Measurements from ENCODE around the gene ST3GAL6. TPM values are rescaled to one million over a fixed set of nuclear protein-coding genes. Genes with fewer than 3 reads are reported as not detected.

Gene ST3GAL6
- total RNA-seq, 1 donor from 2014 or later = 16.0 TPM

DNA sequence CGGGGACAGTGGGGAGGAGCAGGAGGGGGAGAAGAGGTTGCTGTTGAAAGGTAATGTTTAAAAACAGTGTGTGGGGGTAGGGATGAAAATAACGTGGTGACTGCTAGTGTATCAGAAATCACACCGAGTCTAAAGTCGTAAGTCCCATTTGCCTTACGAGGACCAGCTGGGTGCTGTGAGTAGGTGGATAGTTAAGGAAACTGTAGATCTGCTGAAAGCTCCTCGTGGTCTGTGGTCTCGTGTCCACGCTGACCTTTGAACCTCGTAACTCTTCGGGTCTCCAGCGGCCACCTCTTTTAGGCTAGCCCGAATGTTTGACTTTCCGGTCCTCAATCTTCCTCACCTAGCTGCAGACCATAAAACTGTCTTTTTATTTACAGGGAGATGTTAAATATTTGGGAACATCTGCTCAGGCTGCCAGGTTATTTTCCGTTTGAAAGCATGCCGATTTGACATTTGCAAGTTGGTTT is 29.3 kb upstream of the ST3GAL6 start:
- no peaks in the 10 kb centered on the region for H3K9me3 Mint-ChIP-seq
- DNase-seq (ENCODE audit: low read depth, low spot score) = no peak
- TF ChIP-seq, protein P1, sequence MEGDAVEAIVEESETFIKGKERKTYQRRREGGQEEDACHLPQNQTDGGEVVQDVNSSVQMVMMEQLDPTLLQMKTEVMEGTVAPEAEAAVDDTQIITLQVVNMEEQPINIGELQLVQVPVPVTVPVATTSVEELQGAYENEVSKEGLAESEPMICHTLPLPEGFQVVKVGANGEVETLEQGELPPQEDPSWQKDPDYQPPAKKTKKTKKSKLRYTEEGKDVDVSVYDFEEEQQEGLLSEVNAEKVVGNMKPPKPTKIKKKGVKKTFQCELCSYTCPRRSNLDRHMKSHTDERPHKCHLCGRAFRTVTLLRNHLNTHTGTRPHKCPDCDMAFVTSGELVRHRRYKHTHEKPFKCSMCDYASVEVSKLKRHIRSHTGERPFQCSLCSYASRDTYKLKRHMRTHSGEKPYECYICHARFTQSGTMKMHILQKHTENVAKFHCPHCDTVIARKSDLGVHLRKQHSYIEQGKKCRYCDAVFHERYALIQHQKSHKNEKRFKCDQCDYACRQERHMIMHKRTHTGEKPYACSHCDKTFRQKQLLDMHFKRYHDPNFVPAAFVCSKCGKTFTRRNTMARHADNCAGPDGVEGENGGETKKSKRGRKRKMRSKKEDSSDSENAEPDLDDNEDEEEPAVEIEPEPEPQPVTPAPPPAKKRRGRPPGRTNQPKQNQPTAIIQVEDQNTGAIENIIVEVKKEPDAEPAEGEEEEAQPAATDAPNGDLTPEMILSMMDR (conservative IDR thresholded peaks at IDR 0.05) = no peak
- H3K4me3 Mint-ChIP-seq = peak overlapping the region; percentile 97
- peak overlapping the region; percentile 90 for H3K27ac Mint-ChIP-seq (ENCODE audit: unreplicated experiment)
- H3K27me3 Mint-ChIP-seq (ENCODE audit: low read depth) = peaks cover 4% of the 10 kb centered on the region
- H3K4me1 Mint-ChIP-seq = peaks cover 45% of the 10 kb centered on the region
- peaks cover 7% of the 10 kb centered on the region for H3K36me3 Mint-ChIP-seq (ENCODE audit: low read depth)

DNA sequence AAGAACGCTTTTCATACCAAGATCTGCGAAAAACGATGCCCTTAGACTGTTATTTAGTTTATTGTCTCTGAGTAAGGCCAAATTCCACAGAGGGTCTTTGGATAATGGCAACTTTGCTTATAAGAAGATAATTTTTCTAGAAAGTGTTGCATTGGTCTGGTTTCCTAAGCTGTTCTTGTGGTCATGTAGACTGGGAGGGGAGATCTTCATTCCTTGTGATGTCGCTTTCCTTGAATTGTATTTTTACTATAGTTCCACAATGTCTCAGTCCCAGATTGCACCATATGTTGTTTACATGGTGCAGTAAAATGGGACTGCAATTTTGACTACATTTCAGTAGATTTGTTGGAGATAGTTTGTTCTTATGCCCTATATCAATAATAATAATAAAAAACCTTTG is 28.8 kb upstream of the ST3GAL6 start:
- DNase-seq (ENCODE audit: low read depth, low spot score) = no peak
- TF ChIP-seq, protein P1 (conservative IDR thresholded peaks at IDR 0.05) = no peak
- Mint-ChIP-seq H3K9me3 (no peaks in the 10 kb centered on the region), H3K36me3 (ENCODE audit: low read depth) (peaks cover 7% of the 10 kb centered on the region), H3K4me1 (peaks cover 46% of the 10 kb centered on the region), H3K27ac (ENCODE audit: unreplicated experiment) (no peak overlapping the region), H3K27me3 (ENCODE audit: low read depth) (peaks cover 4% of the 10 kb centered on the region), H3K4me3 (peak overlapping the region; percentile 97)

DNA sequence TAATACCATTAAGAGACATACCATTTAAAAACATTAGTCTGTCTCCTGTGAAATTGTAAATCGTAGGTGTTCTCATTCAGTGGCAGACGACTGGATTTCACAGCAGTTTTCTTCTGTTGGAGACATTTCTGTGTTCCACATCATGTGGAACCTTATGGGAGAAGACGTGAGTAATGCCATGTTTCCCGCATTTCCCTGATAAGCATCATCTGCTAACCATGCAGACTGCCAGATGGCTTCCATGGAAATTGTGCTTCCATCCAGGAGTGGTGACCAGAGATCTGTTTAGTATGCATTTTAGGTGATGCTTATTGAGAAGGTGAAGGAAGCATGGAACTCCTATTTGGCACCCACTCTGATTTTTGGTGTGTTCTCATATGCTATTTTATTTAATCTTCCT is 28.4 kb upstream of the ST3GAL6 start:
- TF ChIP-seq, protein P1 (conservative IDR thresholded peaks at IDR 0.05) = no peak
- Mint-ChIP-seq H3K27ac (ENCODE audit: unreplicated experiment) (no peak overlapping the region), H3K4me1 (peaks cover 46% of the 10 kb centered on the region), H3K36me3 (ENCODE audit: low read depth) (peaks cover 7% of the 10 kb centered on the region), H3K4me3 (peak overlapping the region; percentile 97), H3K27me3 (ENCODE audit: low read depth) (peaks cover 4% of the 10 kb centered on the region), H3K9me3 (no peaks in the 10 kb centered on the region)
- no peak for DNase-seq (ENCODE audit: low read depth, low spot score)

DNA sequence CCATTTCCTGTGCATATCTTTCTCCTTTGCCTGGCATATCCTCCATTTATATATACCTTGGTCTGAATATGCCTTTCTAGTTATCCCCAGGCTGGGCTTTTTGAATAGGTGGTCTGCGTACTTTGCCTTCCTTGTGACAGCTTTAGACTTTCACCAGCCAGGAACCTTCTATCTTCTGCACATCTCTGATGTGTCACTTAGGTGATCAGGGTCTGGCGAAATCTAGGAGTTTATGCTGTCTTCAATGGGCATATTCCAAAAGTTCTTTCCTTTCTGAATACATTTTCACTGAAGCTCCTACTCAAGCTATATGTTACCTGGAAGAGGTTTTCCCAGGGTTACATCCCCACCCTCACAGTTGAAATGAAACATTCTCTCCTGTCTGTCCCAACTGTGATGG is 27.8 kb upstream of the ST3GAL6 start:
- Mint-ChIP-seq H3K9me3 (no peaks in the 10 kb centered on the region), H3K27me3 (ENCODE audit: low read depth) (peaks cover 4% of the 10 kb centered on the region), H3K27ac (ENCODE audit: unreplicated experiment) (no peak overlapping the region), H3K4me1 (peaks cover 46% of the 10 kb centered on the region), H3K36me3 (ENCODE audit: low read depth) (peaks cover 7% of the 10 kb centered on the region), H3K4me3 (peak overlapping the region; percentile 97)
- TF ChIP-seq, protein P1 (conservative IDR thresholded peaks at IDR 0.05) = no peak
- no peak for DNase-seq (ENCODE audit: low read depth, low spot score)

DNA sequence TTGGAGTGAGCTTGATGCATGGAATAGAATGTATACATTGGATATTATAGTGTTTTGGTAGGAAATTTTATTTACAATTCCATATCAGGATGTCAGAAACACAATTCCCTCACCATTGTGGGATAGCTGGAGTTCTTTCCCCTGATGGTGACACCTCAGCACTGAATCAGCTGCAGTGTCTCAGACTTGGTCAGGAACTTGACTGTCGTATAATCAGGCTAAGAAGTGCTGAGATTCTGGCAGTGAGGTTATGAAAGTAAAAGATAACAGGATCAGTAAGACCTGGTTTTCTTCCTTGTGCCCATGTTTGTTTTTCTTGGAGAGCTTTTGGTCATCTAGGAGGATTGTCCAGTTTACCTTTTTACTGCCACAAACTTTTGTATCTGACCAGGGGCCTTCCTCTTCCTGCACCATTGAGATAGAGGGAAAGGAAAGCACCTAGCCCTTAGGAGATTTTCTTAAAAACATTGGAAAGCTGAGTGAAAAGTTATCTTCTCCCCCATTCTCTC is 27.3 kb upstream of the ST3GAL6 start:
- no peaks in the 10 kb centered on the region for H3K9me3 Mint-ChIP-seq
- peaks cover 4% of the 10 kb centered on the region for H3K27me3 Mint-ChIP-seq (ENCODE audit: low read depth)
- no peak for DNase-seq (ENCODE audit: low read depth, low spot score)
- peak overlapping the region; percentile 97 for H3K4me3 Mint-ChIP-seq
- no peak overlapping the region for H3K27ac Mint-ChIP-seq (ENCODE audit: unreplicated experiment)
- H3K36me3 Mint-ChIP-seq (ENCODE audit: low read depth) = peaks cover 7% of the 10 kb centered on the region
- peaks cover 41% of the 10 kb centered on the region for H3K4me1 Mint-ChIP-seq
- TF ChIP-seq, protein P1 (conservative IDR thresholded peaks at IDR 0.05) = no peak

All from neural crest cell (in vitro differentiated cells).